OCI-LY7 (cell line): ENCODE results near the gene CCDC152. TPM values are rescaled to one million over a fixed set of nuclear protein-coding genes. Genes with fewer than 3 reads are reported as not detected.

ENCODE experiments used
- BruUV-seq: library from RNA; stranded (reverse); fragments of 400-500 nt; replicated peaks from 2 replicates; lab custom pipeline; 2021; lab: Mats Ljungman, UMichigan
- CTCF ChIA-PET: fragments of 300-600 bp; sonication (Branson Sonifier 250); formaldehyde crosslinking; loops from one replicate; lab custom pipeline; 2022; ENCODE audit warnings: antibody characterized with exemption; ENCODE audit not compliant: unreplicated experiment; lab: Charles Lee
- POLR2A ChIA-PET: fragments of 300-600 bp; sonication (Branson Sonifier 250); formaldehyde crosslinking; loops from one replicate; lab custom pipeline; 2022; ENCODE audit warnings: antibody characterized with exemption; lab: Charles Lee
- DNase-seq: peaks from one replicate; pipeline ENCODE4 v3.0.0-alpha.2; 2015; ENCODE audit warnings: low spot score
- H2AFZ ChIP-seq: fragments of 200-600 bp; sonication (generic), shearing (Covaris generic); 2 replicates; pipeline ENCODE4 v1.6.1; 2014; ENCODE audit warnings: mild to moderate bottlenecking, antibody characterized with exemption, low read length, moderate library complexity
- H3K27ac ChIP-seq: fragments of 200-600 bp; sonication (generic); 2 replicates; pipeline ENCODE4 v1.5.1; 2014; ENCODE audit warnings: mixed run types, low read depth, mild to moderate bottlenecking, moderate library complexity, low read length, inconsistent platforms; ENCODE audit not compliant: poor library complexity, severe bottlenecking
- H3K36me3 ChIP-seq: fragments of 200-600 bp; sonication (generic); 2 replicates; pipeline ENCODE4 v1.6.1; 2014; ENCODE audit warnings: mild to moderate bottlenecking, antibody characterized with exemption, low read length, moderate library complexity, mixed read lengths; ENCODE audit not compliant: insufficient read depth
- H3K4me1 ChIP-seq: fragments of 200-600 bp; sonication (generic); 2 replicates; pipeline ENCODE4 v1.5.1; 2014; ENCODE audit warnings: mild to moderate bottlenecking, low read length; ENCODE audit not compliant: insufficient read depth, poor library complexity, severe bottlenecking
- H3K4me2 ChIP-seq: fragments of 200-600 bp; sonication (generic); 2 replicates; pipeline ENCODE4 v1.6.1; 2014; ENCODE audit warnings: mild to moderate bottlenecking, low read length
- H3K4me3 ChIP-seq: fragments of 200-600 bp; sonication (generic); 2 replicates; pipeline ENCODE4 v1.5.1; 2014; ENCODE audit warnings: mild to moderate bottlenecking, low read depth, low read length; ENCODE audit not compliant: poor library complexity, severe bottlenecking
- H3K79me2 ChIP-seq: fragments of 200-600 bp; sonication (generic); 2 replicates; pipeline ENCODE4 v1.6.1; 2016; ENCODE audit warnings: low read depth, mild to moderate bottlenecking, low read length, moderate library complexity, mixed read lengths; ENCODE audit not compliant: insufficient read depth
- H3K9me2 ChIP-seq: fragments of 200-600 bp; sonication (generic); 2 replicates; pipeline ENCODE4 v1.6.1; 2016; ENCODE audit warnings: mild to moderate bottlenecking, low read length, mixed read lengths; ENCODE audit not compliant: insufficient read depth
- H3K9me3 ChIP-seq: fragments of 200-600 bp; sonication (generic); 2 replicates; pipeline ENCODE4 v1.6.1; 2014; ENCODE audit warnings: mild to moderate bottlenecking, mixed run types, low read length, mixed read lengths
- H4K20me1 ChIP-seq: fragments of 200-600 bp; sonication (generic); 2 replicates; pipeline ENCODE4 v1.6.1; 2014; ENCODE audit warnings: mild to moderate bottlenecking, antibody characterized with exemption, low read length, moderate library complexity, mixed read lengths; ENCODE audit not compliant: insufficient read depth
- CTCF ChIP-seq: fragments of 200-600 bp; sonication (generic); conservative IDR thresholded peaks from 2 replicates; pipeline ENCODE4 v1.5.1; 2014; ENCODE audit warnings: mild to moderate bottlenecking, antibody characterized with exemption, low read length, moderate library complexity, mixed read lengths
- EZH2phosphoT487 ChIP-seq: fragments of 200-600 bp; sonication (generic); IDR thresholded peaks from 2 replicates; pipeline ENCODE4 v1.6.1; 2018; ENCODE audit warnings: low read depth, borderline replicate concordance, mild to moderate bottlenecking, mixed run types, antibody characterized with exemption, low read length, moderate library complexity, mixed read lengths
- intact Hi-C: fragments of 100-400 bp; cut with micrococcal nuclease; formaldehyde crosslinking; loops from one replicate; pipeline ENCODE4 v1.10.0; 2022; ENCODE audit not compliant: unreplicated experiment
- total RNA-seq, 2 experiments: library from RNA; depleted of rRNA in 1 of 2; stranded (reverse); fragments of >200 nt in 1 of 2; shearing (Covaris generic) in 1 of 2; gene quantifications; 2 replicates each; pipeline ENCODE4 v1.2.3, GENCODE V29; 2014 to 2022

CCDC152 gene
- total RNA-seq, 2 experiments from 2014 or later: not detected

- intact Hi-C loops: no loop called here
- Histone ChIP-seq H2AFZ (no peak overlapping the region), H3K4me2 (no peak overlapping the region), H3K9me2 (no peaks in the 10 kb centered on the region), H3K4me3 (no peak overlapping the region), H3K27ac (no peak overlapping the region), H4K20me1 (no peaks in the 10 kb centered on the region), H3K4me1 (no peaks in the 10 kb centered on the region), H3K79me2 (no peaks in the 10 kb centered on the region), H3K36me3 (no peaks in the 10 kb centered on the region), H3K9me3 (no peaks in the 10 kb centered on the region)
- no peak for DNase-seq
- no peak for TF ChIP-seq CTCF
- TF ChIP-seq EZH2phosphoT487: no peak
- ChIA-PET CTCF (no interaction called here), POLR2A (no interaction called here)
- BruUV-seq: no TSS peak
These were observed 2.8 kb downstream of the CCDC152 start for GRCh38 chr5:42759456-42759855.

- DNase-seq: no peak
- Histone ChIP-seq H3K4me3 (no peak overlapping the region), H3K4me2 (no peak overlapping the region), H3K27ac (no peak overlapping the region), H3K9me3 (no peaks in the 10 kb centered on the region), H3K36me3 (no peaks in the 10 kb centered on the region), H2AFZ (no peak overlapping the region), H4K20me1 (no peaks in the 10 kb centered on the region), H3K79me2 (no peaks in the 10 kb centered on the region), H3K9me2 (no peaks in the 10 kb centered on the region), H3K4me1 (no peaks in the 10 kb centered on the region)
- intact Hi-C loops: no loop called here
- ChIA-PET CTCF (no interaction called here), POLR2A (interaction anchor here (0.7 kb wide), 1 partner anchor 66 kb away, joined by 6 read pairs; no protein-coding TSS in a partner anchor)
- no peak for TF ChIP-seq EZH2phosphoT487
- TF ChIP-seq CTCF: no peak
- no TSS peak for BruUV-seq
These were observed 3.8 kb downstream of the CCDC152 start for GRCh38 chr5:42760426-42760825.

- TF ChIP-seq EZH2phosphoT487 (no peak), CTCF (no peak)
- Histone ChIP-seq H3K27ac (no peak overlapping the region), H3K4me2 (no peak overlapping the region), H3K79me2 (no peaks in the 10 kb centered on the region), H3K9me3 (no peaks in the 10 kb centered on the region), H2AFZ (no peak overlapping the region), H3K4me1 (no peaks in the 10 kb centered on the region), H3K9me2 (no peaks in the 10 kb centered on the region), H4K20me1 (no peaks in the 10 kb centered on the region), H3K4me3 (no peak overlapping the region), H3K36me3 (no peaks in the 10 kb centered on the region)
- ChIA-PET CTCF (no interaction called here), POLR2A (interaction anchor here (0.6 kb wide), 1 partner anchor 192 kb away, joined by 3 read pairs; no protein-coding TSS in a partner anchor)
- intact Hi-C loops: no loop called here
- BruUV-seq: no TSS peak
- no peak for DNase-seq
These were observed 5.2 kb downstream of the CCDC152 start for GRCh38 chr5:42761791-42762190.
